Measurements from ENCODE around the gene RNF26.

The RNF26 gene

DNA sequence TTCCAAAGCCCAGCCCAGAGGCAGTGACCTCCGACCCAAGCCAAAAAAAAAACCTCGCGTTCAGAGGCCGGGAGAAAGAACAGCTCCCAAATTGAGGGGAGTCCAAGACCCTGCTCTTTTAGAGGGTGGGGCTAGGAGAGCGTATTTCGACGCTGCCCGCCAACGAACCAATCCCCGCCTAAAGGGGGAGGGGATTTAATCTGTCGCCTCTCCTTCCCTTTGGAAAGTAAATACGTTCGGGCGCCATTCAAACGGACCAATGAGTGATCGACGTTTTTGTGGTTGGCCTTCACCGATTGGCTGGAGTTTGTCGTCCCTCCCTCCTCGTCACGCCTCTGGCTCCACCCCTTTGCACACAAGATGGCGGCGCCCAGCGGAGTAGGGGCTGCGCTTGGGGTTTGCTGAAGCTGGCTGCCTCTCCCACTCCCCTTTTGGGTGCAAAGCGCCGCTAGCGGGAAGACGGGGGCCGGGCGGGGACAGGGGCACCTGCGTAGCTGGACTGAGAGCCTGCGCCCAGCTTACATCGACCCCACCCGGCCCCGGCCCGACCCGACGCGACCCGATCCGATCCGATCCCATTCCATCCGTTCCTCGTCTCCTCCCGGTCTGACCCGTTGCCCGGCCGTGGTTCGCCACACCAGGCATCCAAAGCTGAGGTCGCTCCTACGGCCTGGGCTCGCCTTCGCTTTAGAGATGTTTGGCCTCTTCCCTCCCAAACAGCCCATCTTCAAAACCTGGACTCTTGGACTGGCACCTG, at the start of gene RNF26:
TSS of gene RNF26 (plus strand) at position 354 of the 757 bp plus-strand sequence. CDS start 596 bp downstream, outside the sequence.
- TF ChIP-seq JUND (IDR thresholded peaks at IDR 0.05; ENCODE audit: low read depth), result no peak
- in situ Hi-C loops (cut with HindIII; ENCODE audit: low pct_unique_long_range_greater_than_20kb, low sequenced_read_pairs), result no loop called here
- DNase-seq (ENCODE audit: low read depth in 1 of 2, low spot score in 1 of 2), result peak; percentile 100

DNA sequence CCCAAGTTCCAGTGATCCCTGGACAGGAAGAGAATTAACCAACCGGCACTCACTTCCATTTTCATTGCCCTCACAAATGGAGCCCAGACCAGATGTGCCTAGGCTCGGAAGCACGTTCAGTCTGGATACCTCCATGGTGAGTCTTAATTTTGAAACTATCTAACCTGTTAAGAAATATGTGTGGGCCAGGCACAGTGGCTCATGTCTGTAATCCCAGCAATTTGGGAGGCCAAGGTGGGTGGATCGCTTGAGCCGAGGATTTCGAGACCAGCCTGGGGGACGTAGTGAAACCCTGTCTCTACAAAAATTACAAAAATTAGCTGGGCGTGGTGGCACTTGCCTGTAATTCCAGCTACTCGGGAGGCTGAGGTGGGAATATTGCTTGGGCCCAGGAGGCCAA, 48.9 kb upstream of the RNF26 start:
- in situ Hi-C loops (cut with HindIII; ENCODE audit: low pct_unique_long_range_greater_than_20kb, low sequenced_read_pairs), result no loop called here
- DNase-seq (ENCODE audit: low read depth in 1 of 2, low spot score in 1 of 2), result no peak
- TF ChIP-seq JUND (IDR thresholded peaks at IDR 0.05; ENCODE audit: low read depth), result no peak

DNA sequence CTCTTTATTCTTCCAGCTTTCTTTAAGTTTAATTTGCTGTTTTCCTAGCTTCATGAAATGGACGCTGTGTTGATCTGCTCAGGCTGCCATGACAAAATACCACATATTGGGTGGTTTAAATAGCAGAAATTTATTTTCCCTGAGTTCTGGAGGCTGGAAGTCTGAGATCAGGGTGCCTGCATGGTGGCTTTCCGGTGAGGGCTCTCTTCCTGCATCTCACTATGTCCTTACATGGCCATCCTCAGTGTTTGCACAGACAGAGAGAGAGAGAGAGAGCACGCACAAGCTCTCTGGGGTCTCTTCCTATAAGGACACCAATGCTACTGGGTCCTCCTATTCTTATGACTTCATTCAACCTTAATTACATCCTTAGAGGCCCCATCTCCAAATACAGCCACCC, 46.1 kb upstream of the RNF26 start:
- in situ Hi-C loops (cut with HindIII; ENCODE audit: low pct_unique_long_range_greater_than_20kb, low sequenced_read_pairs), result no loop called here
- no peak for DNase-seq (ENCODE audit: low read depth in 1 of 2, low spot score in 1 of 2)
- TF ChIP-seq JUND (IDR thresholded peaks at IDR 0.05; ENCODE audit: low read depth), result no peak

DNA sequence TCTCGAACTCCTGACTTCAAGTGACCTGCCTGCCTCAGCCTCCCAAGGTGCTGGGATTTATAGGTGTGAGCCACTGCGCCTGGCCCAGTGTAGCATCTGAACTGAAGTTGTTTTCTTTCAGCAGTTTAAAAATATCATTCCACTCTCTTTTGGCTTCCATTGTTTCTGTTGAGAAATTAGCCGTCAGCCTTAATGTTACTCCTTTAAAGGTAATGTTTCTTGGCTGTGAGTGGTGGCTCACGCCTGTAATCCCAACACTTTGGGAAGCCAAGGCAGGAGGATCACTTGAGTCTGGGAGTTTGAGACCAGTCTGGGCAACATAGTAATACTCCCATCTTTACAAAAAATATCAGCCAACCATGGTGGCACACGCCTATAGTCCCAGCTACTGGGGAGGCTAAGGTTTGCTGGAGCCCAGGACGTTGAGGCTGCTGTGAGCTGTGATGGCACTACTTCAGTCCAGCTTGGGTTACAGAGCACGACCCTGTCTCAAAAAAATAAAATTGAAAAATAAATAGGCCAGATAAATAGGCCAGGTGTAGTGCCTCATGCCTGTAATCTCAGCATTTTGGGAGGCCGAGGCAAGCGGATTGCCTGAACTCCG, 43.3 kb upstream of the RNF26 start:
- in situ Hi-C loops (cut with HindIII; ENCODE audit: low pct_unique_long_range_greater_than_20kb, low sequenced_read_pairs), result no loop called here
- no peak for DNase-seq (ENCODE audit: low read depth in 1 of 2, low spot score in 1 of 2)
- no peak for TF ChIP-seq JUND (IDR thresholded peaks at IDR 0.05; ENCODE audit: low read depth)

DNA sequence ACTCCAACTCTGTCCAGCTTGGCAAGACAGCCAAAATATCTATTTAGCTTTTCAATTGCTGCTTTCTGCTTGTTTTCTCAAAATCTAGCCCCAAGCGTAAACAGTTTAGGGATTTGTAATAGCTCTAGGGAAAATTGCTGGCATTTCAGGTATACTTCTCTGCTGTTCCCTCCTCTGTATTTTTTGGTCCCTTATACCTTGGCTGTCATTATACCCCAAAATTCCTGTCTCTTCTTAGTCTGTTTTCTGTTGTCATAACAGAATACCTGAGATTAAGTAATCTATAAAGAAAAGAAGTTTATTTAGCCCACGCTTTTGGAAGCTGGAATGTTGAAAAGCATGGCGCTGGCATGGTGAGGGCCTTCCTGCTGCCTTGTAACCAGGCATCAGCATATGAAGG, 40.9 kb upstream of the RNF26 start:
- TF ChIP-seq JUND (IDR thresholded peaks at IDR 0.05; ENCODE audit: low read depth), result no peak
- in situ Hi-C loops (cut with HindIII; ENCODE audit: low pct_unique_long_range_greater_than_20kb, low sequenced_read_pairs), result no loop called here
- DNase-seq (ENCODE audit: low read depth in 1 of 2, low spot score in 1 of 2), result no peak

DNA sequence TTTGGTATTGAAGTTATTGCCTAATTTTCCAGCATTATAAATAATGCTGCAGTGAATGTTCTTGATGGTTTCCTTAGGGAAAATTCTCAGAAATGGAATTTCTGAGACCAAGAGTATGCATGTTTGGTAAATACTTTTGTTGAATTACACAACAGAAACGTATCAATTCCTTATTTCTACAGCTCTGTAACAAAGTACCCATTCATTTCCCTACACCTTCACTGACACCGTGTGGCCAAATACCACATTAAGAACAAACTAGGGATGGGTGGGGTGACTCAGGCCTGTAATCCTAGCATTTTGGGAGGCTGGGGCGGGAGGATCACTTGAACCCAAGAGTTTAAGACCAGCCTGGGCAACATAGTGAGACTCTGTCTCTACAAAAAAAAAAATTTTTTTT, 39.1 kb upstream of the RNF26 start:
- DNase-seq (ENCODE audit: low read depth in 1 of 2, low spot score in 1 of 2), result peak in 1 of 2 experiments; percentile 51
- TF ChIP-seq JUND (IDR thresholded peaks at IDR 0.05; ENCODE audit: low read depth), result no peak
- in situ Hi-C loops (cut with HindIII; ENCODE audit: low pct_unique_long_range_greater_than_20kb, low sequenced_read_pairs), result no loop called here

DNA sequence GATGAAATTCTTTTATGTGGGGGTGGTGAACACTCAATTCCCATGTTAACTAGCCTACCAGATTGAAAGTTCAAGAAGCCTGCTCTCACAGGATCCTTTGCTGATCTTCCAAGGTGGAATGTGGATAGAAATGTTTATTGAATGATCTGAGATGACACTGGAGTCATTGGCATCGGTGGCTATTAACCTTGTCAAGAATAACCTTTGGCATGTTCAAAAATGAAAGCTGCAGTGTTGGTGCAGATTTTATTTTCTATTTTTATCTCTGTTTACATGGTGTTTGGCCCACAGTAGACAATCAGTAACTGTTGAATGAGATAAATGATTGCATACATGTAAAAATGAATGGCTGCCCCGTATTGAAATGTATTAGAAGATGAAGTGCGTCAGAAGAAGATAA, 36.4 kb upstream of the RNF26 start:
- no peak for TF ChIP-seq JUND (IDR thresholded peaks at IDR 0.05; ENCODE audit: low read depth)
- in situ Hi-C loops (cut with HindIII; ENCODE audit: low pct_unique_long_range_greater_than_20kb, low sequenced_read_pairs), result no loop called here
- DNase-seq (ENCODE audit: low read depth in 1 of 2, low spot score in 1 of 2), result no peak

DNA sequence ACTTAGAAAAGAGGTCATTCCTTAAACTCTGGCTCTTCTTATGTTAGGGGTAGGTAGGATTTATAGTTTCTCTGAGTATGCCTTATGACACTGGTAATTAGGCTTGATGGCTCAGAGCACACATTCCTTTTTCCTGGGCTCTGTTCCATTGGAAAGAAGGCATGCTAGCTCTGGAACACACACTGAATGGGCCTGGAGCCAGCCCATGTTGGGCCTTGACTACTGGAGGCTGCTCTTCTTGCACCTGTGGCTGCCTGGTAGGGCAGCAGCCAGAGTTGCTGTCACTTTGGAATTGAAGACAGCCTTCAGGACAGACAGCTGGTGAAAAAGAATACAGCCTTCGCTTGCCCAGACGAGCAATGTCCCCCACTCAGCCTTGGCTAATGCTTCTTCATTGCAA, 35.6 kb upstream of the RNF26 start:
- in situ Hi-C loops (cut with HindIII; ENCODE audit: low pct_unique_long_range_greater_than_20kb, low sequenced_read_pairs), result no loop called here
- no peak for TF ChIP-seq JUND (IDR thresholded peaks at IDR 0.05; ENCODE audit: low read depth)
- DNase-seq (ENCODE audit: low read depth in 1 of 2, low spot score in 1 of 2), result no peak

DNA sequence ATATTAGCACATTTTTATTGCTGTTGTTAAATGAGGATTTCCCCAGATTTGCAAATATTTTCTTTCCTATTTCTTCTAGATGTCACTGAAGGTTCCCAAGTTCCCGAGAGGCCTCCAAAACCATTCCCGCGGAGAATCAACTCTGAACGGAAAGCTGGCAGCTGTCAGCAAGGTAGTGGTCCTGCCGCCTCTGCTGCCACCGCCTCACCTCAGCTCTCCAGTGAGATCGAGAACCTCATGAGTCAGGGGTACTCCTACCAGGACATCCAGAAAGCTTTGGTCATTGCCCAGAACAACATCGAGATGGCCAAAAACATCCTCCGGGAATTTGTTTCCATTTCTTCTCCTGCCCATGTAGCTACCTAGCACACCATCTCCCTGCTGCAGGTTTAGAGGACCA, 34.9 kb upstream of the RNF26 start:
- TF ChIP-seq JUND (IDR thresholded peaks at IDR 0.05; ENCODE audit: low read depth), result no peak
- no peak for DNase-seq (ENCODE audit: low read depth in 1 of 2, low spot score in 1 of 2)
- in situ Hi-C loops (cut with HindIII; ENCODE audit: low pct_unique_long_range_greater_than_20kb, low sequenced_read_pairs), result no loop called here

DNA sequence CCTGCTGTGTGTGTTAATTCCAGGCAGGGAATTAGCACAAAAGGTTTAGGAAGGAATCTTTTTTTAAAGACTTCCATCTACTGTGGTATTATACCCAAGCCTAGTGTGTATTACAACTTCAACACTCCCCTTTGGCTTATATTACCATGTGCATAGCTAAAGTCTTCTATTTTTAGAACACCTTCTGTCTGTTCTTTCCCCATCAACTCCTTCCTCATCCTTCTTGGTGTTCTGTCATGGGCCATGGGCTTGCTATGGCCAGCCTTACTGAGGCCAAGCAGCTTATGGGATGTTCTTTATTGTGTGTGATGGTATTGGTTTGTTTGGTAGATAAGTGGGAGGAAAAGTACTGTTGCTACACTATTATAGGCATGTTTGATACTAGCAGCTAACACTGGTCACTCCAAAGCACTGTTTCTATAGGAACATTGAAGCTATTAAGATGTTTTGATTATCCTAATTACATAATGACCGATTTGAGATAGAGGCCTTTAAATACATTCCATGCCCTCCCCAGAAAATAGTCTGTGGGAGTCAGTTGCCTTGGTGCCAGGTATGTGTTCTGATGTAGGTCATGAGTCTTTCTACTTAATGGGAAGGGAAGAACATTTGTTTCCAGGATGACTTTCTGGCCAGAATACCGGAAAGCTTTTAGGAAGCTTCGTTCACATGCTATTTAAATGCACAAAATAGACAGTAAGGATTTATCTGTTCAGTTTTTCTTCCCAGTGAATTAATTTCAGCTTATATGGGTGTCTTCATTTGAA, 33.9 kb upstream of the RNF26 start:
- no peak for DNase-seq (ENCODE audit: low read depth in 1 of 2, low spot score in 1 of 2)
- in situ Hi-C loops (cut with HindIII; ENCODE audit: low pct_unique_long_range_greater_than_20kb, low sequenced_read_pairs), result no loop called here
- TF ChIP-seq JUND (IDR thresholded peaks at IDR 0.05; ENCODE audit: low read depth), result no peak

DNA sequence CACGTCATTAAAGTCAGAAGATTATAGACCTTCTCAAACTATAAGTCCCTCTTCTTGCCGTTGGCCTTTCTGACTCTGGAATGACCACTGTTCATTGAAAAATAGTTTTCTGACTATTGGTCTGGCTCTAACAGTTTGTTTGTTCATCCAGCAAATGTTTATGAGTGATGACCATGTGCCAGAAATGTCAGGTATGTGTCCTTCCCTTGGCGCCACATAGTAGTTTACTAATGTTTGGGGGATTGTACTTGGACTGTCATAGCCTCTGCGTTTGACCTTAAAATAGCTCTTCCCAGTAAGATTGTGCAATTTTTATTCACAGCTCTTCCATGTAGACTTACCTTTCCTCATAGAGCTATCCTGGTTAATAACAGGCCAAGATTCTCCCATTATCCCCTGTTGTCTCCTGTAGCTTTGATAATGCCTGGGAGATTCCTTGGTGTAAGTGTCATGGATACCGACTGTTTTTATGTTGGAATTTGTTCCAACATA, 31.1 kb upstream of the RNF26 start:
- no peak for TF ChIP-seq JUND (IDR thresholded peaks at IDR 0.05; ENCODE audit: low read depth)
- DNase-seq (ENCODE audit: low read depth in 1 of 2, low spot score in 1 of 2), result no peak
- in situ Hi-C loops (cut with HindIII; ENCODE audit: low pct_unique_long_range_greater_than_20kb, low sequenced_read_pairs), result no loop called here

DNA sequence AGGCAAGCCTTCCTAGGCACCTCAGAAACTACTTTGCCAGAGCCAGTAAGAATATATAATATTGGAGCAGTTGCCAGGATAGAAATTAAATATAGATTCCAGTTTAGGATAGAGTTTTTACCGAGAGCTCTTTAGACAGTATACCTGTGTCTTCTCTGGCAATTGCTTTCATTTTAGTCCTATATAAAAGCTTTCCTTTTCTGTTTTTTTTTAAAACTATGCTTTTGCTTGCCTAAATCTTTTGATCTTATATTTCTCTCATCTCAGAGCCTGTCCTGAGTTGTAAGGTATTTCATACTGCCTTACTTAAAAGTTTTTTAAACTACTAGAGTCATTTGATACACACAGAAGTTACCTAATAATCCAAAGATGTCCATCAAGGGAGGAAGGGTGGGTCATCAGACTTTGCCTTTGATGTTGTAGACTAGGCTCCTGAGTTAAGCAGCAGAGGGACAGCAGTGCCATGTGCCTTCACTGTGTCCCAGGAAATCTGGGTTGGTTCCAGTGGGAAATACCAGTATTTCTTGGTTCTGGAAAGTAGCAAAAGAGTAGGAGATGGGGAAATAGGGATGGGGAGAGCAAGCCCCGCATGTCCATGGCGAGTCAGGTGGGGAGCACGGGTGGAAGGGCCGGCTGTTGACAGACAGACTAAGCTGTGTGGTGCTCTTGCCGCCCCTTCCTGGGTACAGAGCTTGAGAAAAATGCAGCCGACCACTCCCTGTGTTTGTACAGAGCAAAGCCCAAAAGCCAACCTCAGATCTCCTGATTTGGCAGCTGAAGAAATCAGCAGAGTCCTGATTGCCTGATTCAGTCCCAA, 28.6 kb upstream of the RNF26 start:
- DNase-seq (ENCODE audit: low read depth in 1 of 2, low spot score in 1 of 2), result no peak
- in situ Hi-C loops (cut with HindIII; ENCODE audit: low pct_unique_long_range_greater_than_20kb, low sequenced_read_pairs), result no loop called here
- no peak for TF ChIP-seq JUND (IDR thresholded peaks at IDR 0.05; ENCODE audit: low read depth)
